ENCODE measurements around the gene UBAC1.

- TF ChIP-seq RAD21 (conservative IDR thresholded peaks at IDR 0.05), result no peak
- TF ChIP-seq, protein P1, sequence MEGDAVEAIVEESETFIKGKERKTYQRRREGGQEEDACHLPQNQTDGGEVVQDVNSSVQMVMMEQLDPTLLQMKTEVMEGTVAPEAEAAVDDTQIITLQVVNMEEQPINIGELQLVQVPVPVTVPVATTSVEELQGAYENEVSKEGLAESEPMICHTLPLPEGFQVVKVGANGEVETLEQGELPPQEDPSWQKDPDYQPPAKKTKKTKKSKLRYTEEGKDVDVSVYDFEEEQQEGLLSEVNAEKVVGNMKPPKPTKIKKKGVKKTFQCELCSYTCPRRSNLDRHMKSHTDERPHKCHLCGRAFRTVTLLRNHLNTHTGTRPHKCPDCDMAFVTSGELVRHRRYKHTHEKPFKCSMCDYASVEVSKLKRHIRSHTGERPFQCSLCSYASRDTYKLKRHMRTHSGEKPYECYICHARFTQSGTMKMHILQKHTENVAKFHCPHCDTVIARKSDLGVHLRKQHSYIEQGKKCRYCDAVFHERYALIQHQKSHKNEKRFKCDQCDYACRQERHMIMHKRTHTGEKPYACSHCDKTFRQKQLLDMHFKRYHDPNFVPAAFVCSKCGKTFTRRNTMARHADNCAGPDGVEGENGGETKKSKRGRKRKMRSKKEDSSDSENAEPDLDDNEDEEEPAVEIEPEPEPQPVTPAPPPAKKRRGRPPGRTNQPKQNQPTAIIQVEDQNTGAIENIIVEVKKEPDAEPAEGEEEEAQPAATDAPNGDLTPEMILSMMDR (IDR thresholded peaks at IDR 0.05; ENCODE audit: poor library complexity, severe bottlenecking), result no peak
- no peak for TF ChIP-seq MXI1 (conservative IDR thresholded peaks at IDR 0.05; ENCODE audit: poor library complexity, severe bottlenecking)
- no peak for TF ChIP-seq TAF1 (IDR thresholded peaks at IDR 0.05; ENCODE audit: low read depth)
- TF ChIP-seq EP300 (conservative IDR thresholded peaks at IDR 0.05; ENCODE audit: poor library complexity, severe bottlenecking), result no peak
- no peak for TF ChIP-seq SMC3 (conservative IDR thresholded peaks at IDR 0.05; ENCODE audit: poor library complexity)
- no peak for TF ChIP-seq EZH2 (IDR thresholded peaks at IDR 0.05; ENCODE audit: borderline replicate concordance, insufficient read depth, low read length, poor library complexity, severe bottlenecking)
- no peak for TF ChIP-seq REST (IDR thresholded peaks at IDR 0.05; ENCODE audit: borderline replicate concordance)
Observed at GRCh38 chr9:135985889-135986288, 24.7 kb upstream of the UBAC1 start.
